Mesendoderm (in vitro differentiated cells): ENCODE data around the gene SLC10A3.
"Not testable (repeated sequence)": the region's sequence is repeated elsewhere in the genome, so short reads cannot be mapped to it uniquely, and the experiment has no call there.

Source experiments
- DNase-seq: peaks from one replicate; pipeline ENCODE4 v3.0.0; 2013
- H2AK5ac ChIP-seq: 2 replicates; pipeline ENCODE4 v1.6.1; 2013; ENCODE audit warnings: low read length, inconsistent platforms
- H2BK120ac ChIP-seq: 2 replicates; pipeline ENCODE4 v1.6.1; 2013; ENCODE audit warnings: low read depth, mild to moderate bottlenecking, low read length, moderate library complexity, mixed read lengths
- H2BK15ac ChIP-seq: replicated peaks from 2 replicates; pipeline ENCODE4 v1.6.1; 2013; ENCODE audit warnings: low read depth, mild to moderate bottlenecking, moderate library complexity
- H2BK5ac ChIP-seq: 2 replicates; pipeline ENCODE4 v1.6.1; 2013; ENCODE audit warnings: low read length, inconsistent platforms
- H3K18ac ChIP-seq: 2 replicates; pipeline ENCODE4 v1.6.1; 2013; ENCODE audit warnings: mild to moderate bottlenecking, low read length, mixed read lengths
- H3K23ac ChIP-seq: one replicate; pipeline ENCODE4 v1.6.1; 2013; ENCODE audit warnings: low read length
- H3K27ac ChIP-seq: 2 replicates; pipeline ENCODE4 v1.5.1; 2013; ENCODE audit warnings: low read depth, mild to moderate bottlenecking, inconsistent platforms, low read length, moderate library complexity
- H3K27me3 ChIP-seq: 2 replicates; pipeline ENCODE4 v1.6.1; 2013; ENCODE audit warnings: low read length, control low read depth, mild to moderate bottlenecking, inconsistent platforms; ENCODE audit not compliant: insufficient read depth, poor library complexity
- H3K36me3 ChIP-seq: 2 replicates; pipeline ENCODE4 v1.6.1; 2013; ENCODE audit warnings: low read length, inconsistent platforms; ENCODE audit not compliant: control insufficient read depth, insufficient read depth
- H3K4ac ChIP-seq: one replicate; pipeline ENCODE4 v1.6.1; 2013; ENCODE audit warnings: low read depth, mild to moderate bottlenecking, low read length, moderate library complexity
- H3K4me1 ChIP-seq: 2 replicates; pipeline ENCODE4 v1.6.1; 2013; ENCODE audit warnings: low read depth, low read length, inconsistent platforms; ENCODE audit not compliant: control insufficient read depth
- H3K4me2 ChIP-seq: 2 replicates; pipeline ENCODE4 v1.6.1; 2013; ENCODE audit warnings: low read length
- H3K4me3 ChIP-seq: 2 replicates; pipeline ENCODE4 v1.5.1; 2013; ENCODE audit warnings: mild to moderate bottlenecking, low read length
- H3K56ac ChIP-seq: one replicate; pipeline ENCODE4 v1.6.1; 2013; ENCODE audit warnings: low read length
- H3K79me1 ChIP-seq: 2 replicates; pipeline ENCODE4 v1.6.1; 2013; ENCODE audit warnings: low read length, inconsistent platforms
- H3K79me2 ChIP-seq: 2 replicates; pipeline ENCODE4 v1.6.1; 2013; ENCODE audit warnings: mild to moderate bottlenecking, low read length; ENCODE audit not compliant: control insufficient read depth, insufficient read depth
- H3K9ac ChIP-seq: 2 replicates; pipeline ENCODE4 v1.6.1; 2013; ENCODE audit warnings: low read length, inconsistent platforms
- H4K5ac ChIP-seq: one replicate; pipeline ENCODE4 v1.6.1; 2013; ENCODE audit warnings: low read length
- H4K8ac ChIP-seq: one replicate; pipeline ENCODE4 v1.6.1; 2013; ENCODE audit warnings: low read depth, mild to moderate bottlenecking, control low read depth, low read length, moderate library complexity
- WGBS: extraction: QIAGEN DNeasy Blood & Tissue Kit; methylation state at CpG from one replicate; pipeline ENCODE4 v1.1.7; 2013; ENCODE audit warnings: low lambda C conversion rate, missing lambda C conversion rate; ENCODE audit not compliant: insufficient coverage; ENCODE audit errors: extremely low coverage; 5-methylcytosine and 5-hydroxymethylcytosine counted together

Gene SLC10A3

GRCh38 chrX:154506483-154507332 lies 16.3 kb upstream of the SLC10A3 start:
- no peak overlapping the region for H2AK5ac ChIP-seq
- H3K23ac ChIP-seq, result no peak overlapping the region
- no peak overlapping the region for H3K18ac ChIP-seq
- no peak overlapping the region for H3K4me3 ChIP-seq
- H3K56ac ChIP-seq, result no peak overlapping the region
- no peak overlapping the region for H2BK5ac ChIP-seq
- H3K4ac ChIP-seq, result no peak overlapping the region
- no peak overlapping the region for H2BK15ac ChIP-seq
- no peak overlapping the region for H3K27ac ChIP-seq
- no peak overlapping the region for H3K9ac ChIP-seq
- H4K5ac ChIP-seq, result no peak overlapping the region
- no peak overlapping the region for H3K4me2 ChIP-seq
- H3K27me3 ChIP-seq, result no peaks in the 10 kb centered on the region
- no CpG with 5 or more reads among the region's 37 CpGs for WGBS
- H3K36me3 ChIP-seq, result no peaks in the 10 kb centered on the region
- no peaks in the 10 kb centered on the region for H3K4me1 ChIP-seq
- H3K79me1 ChIP-seq, result no peaks in the 10 kb centered on the region
- H3K79me2 ChIP-seq, result no peaks in the 10 kb centered on the region
- no peak for DNase-seq
- no peak overlapping the region for H4K8ac ChIP-seq
- no peak overlapping the region for H2BK120ac ChIP-seq

GRCh38 chrX:154505734-154506133 lies 15.3 kb upstream of the SLC10A3 start:
- H3K79me2 ChIP-seq, result no peaks in the 10 kb centered on the region
- no peak overlapping the region for H3K23ac ChIP-seq
- no peak overlapping the region for H2BK120ac ChIP-seq
- no peak overlapping the region for H4K8ac ChIP-seq
- no peak overlapping the region for H3K4me2 ChIP-seq
- no peaks in the 10 kb centered on the region for H3K79me1 ChIP-seq
- no peak overlapping the region for H3K18ac ChIP-seq
- no peak overlapping the region for H3K56ac ChIP-seq
- no CpG with 5 or more reads among the region's 12 CpGs for WGBS
- H2BK5ac ChIP-seq, result no peak overlapping the region
- no peak overlapping the region for H3K4me3 ChIP-seq
- no peak overlapping the region for H2BK15ac ChIP-seq
- H3K27me3 ChIP-seq, result no peaks in the 10 kb centered on the region
- H3K4me1 ChIP-seq, result no peaks in the 10 kb centered on the region
- no peak overlapping the region for H3K27ac ChIP-seq
- no peak overlapping the region for H3K9ac ChIP-seq
- no peak overlapping the region for H3K4ac ChIP-seq
- H3K36me3 ChIP-seq, result no peaks in the 10 kb centered on the region
- H2AK5ac ChIP-seq, result no peak overlapping the region
- no peak for DNase-seq
- no peak overlapping the region for H4K5ac ChIP-seq

- H3K56ac ChIP-seq, result no peak overlapping the region
- no peak overlapping the region for H4K5ac ChIP-seq
- H3K23ac ChIP-seq, result no peak overlapping the region
- H3K4me3 ChIP-seq, result no peak overlapping the region
- no peak for DNase-seq
- no peak overlapping the region for H2BK120ac ChIP-seq
- H2BK15ac ChIP-seq, result no peak overlapping the region
- H3K18ac ChIP-seq, result no peak overlapping the region
- no peaks in the 10 kb centered on the region for H3K4me1 ChIP-seq
- no peak overlapping the region for H2AK5ac ChIP-seq
- no peak overlapping the region for H4K8ac ChIP-seq
- H3K4me2 ChIP-seq, result no peak overlapping the region
- no peaks in the 10 kb centered on the region for H3K79me2 ChIP-seq
- no peak overlapping the region for H3K4ac ChIP-seq
- no peaks in the 10 kb centered on the region for H3K27me3 ChIP-seq
- no peaks in the 10 kb centered on the region for H3K36me3 ChIP-seq
- no peaks in the 10 kb centered on the region for H3K79me1 ChIP-seq
- no CpG with 5 or more reads among the region's 3 CpGs for WGBS
- no peak overlapping the region for H3K27ac ChIP-seq
- no peak overlapping the region for H3K9ac ChIP-seq
- H2BK5ac ChIP-seq, result no peak overlapping the region
Observed at GRCh38 chrX:154502989-154503388, 12.6 kb upstream of the SLC10A3 start.

GRCh38 chrX:154502098-154502497 lies 11.7 kb upstream of the SLC10A3 start:
- Histone ChIP-seq H3K27ac (no peak overlapping the region), H3K4me3 (no peak overlapping the region), H4K5ac (no peak overlapping the region), H3K56ac (no peak overlapping the region), H2AK5ac (no peak overlapping the region), H3K36me3 (no peaks in the 10 kb centered on the region), H3K9ac (no peak overlapping the region), H3K4me1 (no peaks in the 10 kb centered on the region), H4K8ac (no peak overlapping the region), H3K79me1 (no peaks in the 10 kb centered on the region), H3K79me2 (no peaks in the 10 kb centered on the region), H3K18ac (no peak overlapping the region), H3K4me2 (no peak overlapping the region), H3K27me3 (no peaks in the 10 kb centered on the region), H3K23ac (no peak overlapping the region), H2BK120ac (no peak overlapping the region), H2BK5ac (no peak overlapping the region), H2BK15ac (no peak overlapping the region), H3K4ac (no peak overlapping the region)
- no peak for DNase-seq
- WGBS, result no CpG with 5 or more reads among the region's 8 CpGs

- H2BK15ac ChIP-seq, H2AK5ac ChIP-seq, H2BK5ac ChIP-seq, H4K8ac ChIP-seq, H3K27ac ChIP-seq, H2BK120ac ChIP-seq, H3K27me3 ChIP-seq, H3K36me3 ChIP-seq, H3K18ac ChIP-seq, H3K56ac ChIP-seq, H3K79me1 ChIP-seq, H3K79me2 ChIP-seq, DNase-seq, H3K4me2 ChIP-seq, H4K5ac ChIP-seq, H3K4me1 ChIP-seq, H3K23ac ChIP-seq, H3K9ac ChIP-seq, H3K4ac ChIP-seq, H3K4me3 ChIP-seq: not testable (repeated sequence)
- WGBS, result no CpG with 5 or more reads among the region's 7 CpGs
Observed at GRCh38 chrX:154501423-154501822, 11.0 kb upstream of the SLC10A3 start.
